NB4 (cell line): ENCODE results near the gene PYGM.

Experiments
- CTCF ChIP-seq: IDR thresholded peaks from one replicate; pipeline ENCODE4 v1.5.1; 2012; ENCODE audit warnings: low read depth, low read length
- MYC ChIP-seq: IDR thresholded peaks from 2 replicates; pipeline ENCODE4 v1.6.1; 2011; ENCODE audit warnings: low read depth, low read length
- POLR2A ChIP-seq: IDR thresholded peaks from 2 replicates; pipeline ENCODE4 v1.6.1; 2011; ENCODE audit warnings: mild to moderate bottlenecking; ENCODE audit not compliant: insufficient read length; ENCODE audit errors: extremely low read depth
- TF ChIP-seq, protein P1 (sequence below): IDR thresholded peaks from 2 replicates; pipeline ENCODE4 v1.6.1; 2011; ENCODE audit warnings: low read depth, low read length

- no peak for TF ChIP-seq CTCF
- TF ChIP-seq, protein P1, sequence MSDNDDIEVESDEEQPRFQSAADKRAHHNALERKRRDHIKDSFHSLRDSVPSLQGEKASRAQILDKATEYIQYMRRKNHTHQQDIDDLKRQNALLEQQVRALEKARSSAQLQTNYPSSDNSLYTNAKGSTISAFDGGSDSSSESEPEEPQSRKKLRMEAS = no peak
- no peak for TF ChIP-seq MYC
- no peak for TF ChIP-seq POLR2A
Observed at GRCh38 chr11:64796047-64796756, 36.4 kb upstream of the PYGM start.
